Heart left ventricle (tissue), 16 donors: Measurements from ENCODE around the gene ANXA4. TPM values are rescaled to one million over a fixed set of nuclear protein-coding genes. Genes with fewer than 3 reads are reported as not detected.

Experiments
- ATAC-seq, 4 donors: fragments of 200-7000 bp; cut with Tn5 transposase; one replicate each; pipeline ENCODE4 v1.9.1; 2020 to 2022; ENCODE audit warnings: moderate library complexity in 4 of 4, mild to moderate bottlenecking in 3 of 4, moderate number of reproducible peaks in 1 of 4
- DNase-seq, 5 donors: peaks; one replicate each; pipeline ENCODE4 v3.0.0-alpha.2; 2020
- H3K27ac ChIP-seq, 12 donors: fragments of 200-600 bp; sonication (generic) in 4 of 12; one replicate each; pipeline versions ENCODE4 v1.5.0 to v1.8.0; 2016 to 2022; ENCODE audit warnings: mild to moderate bottlenecking in 2 of 12
- H3K27me3 ChIP-seq, 9 donors: fragments of 200-600 bp; sonication (generic) in 2 of 9; one replicate each; pipeline versions ENCODE4 v1.5.1 to v1.8.0; 2016 to 2022; ENCODE audit warnings: mild to moderate bottlenecking in 3 of 9
- H3K36me3 ChIP-seq, 9 donors: fragments of 200-600 bp; sonication (generic) in 2 of 9; one replicate each; pipeline versions ENCODE4 v1.5.0 to v1.8.0; 2018 to 2022; ENCODE audit warnings: mild to moderate bottlenecking in 2 of 9
- H3K4me1 ChIP-seq, 12 donors: fragments of 200-600 bp; sonication (generic) in 4 of 12; one replicate each; pipeline versions ENCODE4 v1.5.0 to v1.8.0; 2016 to 2022; ENCODE audit warnings: mild to moderate bottlenecking in 3 of 12
- H3K4me3 ChIP-seq, 12 donors: fragments of 200-600 bp; sonication (generic) in 4 of 12; one replicate each; pipeline versions ENCODE4 v1.5.0 to v1.8.0; 2017 to 2022; ENCODE audit warnings: mild to moderate bottlenecking in 9 of 12, moderate library complexity in 4 of 12
- H3K9me3 ChIP-seq, 12 donors: fragments of 200-600 bp; sonication (generic) in 4 of 12; one replicate each; pipeline versions ENCODE4 v1.5.0 to v1.8.0; 2016 to 2022; ENCODE audit warnings: mild to moderate bottlenecking in 1 of 12
- POLR2A ChIP-seq, 2 donors: fragments of 450-650 bp; IDR thresholded peaks; one replicate each; pipeline ENCODE4 v1.6.1; 2017; ENCODE audit warnings: antibody characterized with exemption in 2 of 2, mild to moderate bottlenecking in 2 of 2, moderate library complexity in 2 of 2
- WGBS, 4 donors: extraction: QIAGEN DNeasy Blood & Tissue Kit in 2 of 4; methylation state at CpG; one replicate each; pipeline versions ENCODE4 v1.1.5 to v1.1.7; 2013 to 2018; 5-methylcytosine and 5-hydroxymethylcytosine counted together
- intact Hi-C, 10 donors: fragments of 100-400 bp; cut with DNase I; formaldehyde crosslinking; loops; one replicate each; pipeline versions ENCODE4 v1.11.1 to v1.14.2; 2022
- polyA plus RNA-seq, 2 donors: library from polyadenylated mRNA; stranded (reverse); fragments of 200-250 nt; gene quantifications; one replicate each; pipeline ENCODE4 v1.2.3, GENCODE V29; 2013
- total RNA-seq, 9 donors: library from RNA; depleted of rRNA in 2 of 9; stranded (reverse); fragments of >200 nt in 2 of 9; fragmentation: NEBNext Ultra II Directional in 3 of 9; extraction: Animal tissue kit (Norgen Biotek cat#: 25700) in 3 of 9; gene quantifications; one replicate each; pipeline versions ENCODE4 v1.1.0 to v1.2.4, GENCODE V29; 2016 to 2023
- TF ChIP-seq, protein P1 (sequence below), 12 donors: fragments of 200-600 bp; sonication (generic) in 4 of 12; IDR thresholded peaks; one replicate each; pipeline versions ENCODE4 v1.5.0 to v1.8.0; 2018 to 2022; ENCODE audit warnings: antibody characterized with exemption in 12 of 12, mild to moderate bottlenecking in 5 of 12
- donor health status: ischemic (EF 13 %, LVEDD 7.1; RV severe dilation, severe dysfunction).
- donor health status: healthy with polysubstance abuse.
- donor health status: DM: no; HTN: yes; CAD: no.
- donor health status: DM: no; HTN: no; CAD: no.
- donor health status: ischemic (EF 25% LVEDD 6.9; RV normal size, moderate dysfunction).
- donor health status: ischemic (EF 25% LVEDD 5.7; RV mildly dilated, moderate dysfunction).
- donor health status: healthy.
- donor health status: DM: yes; HTN: yes; CAD: no.
- donor health status: ischemic (EF 35%, LVEDD 5.7; RV mildly dilated, moderate dysfunction).
- donor health status: nonischemic (EF 11% LVEDD 7.7; RV severe dilation, severe dysfunction).
- donor health status: DM: yes; HTN: yes; CAD: no.
- donor health status: PGD.
- donor health status: ischemic (EF 29% LVEDD 5.4; RV normal size, mild dysfunction).
- donor health status: nonischemic (EF 23%, LVEDD 6.1; RV moderate dilation, normal function).

The ANXA4 gene
- total and polyA plus RNA-seq, 11 donors = 7.3 to 73.5 (median 18.8) TPM

DNA sequence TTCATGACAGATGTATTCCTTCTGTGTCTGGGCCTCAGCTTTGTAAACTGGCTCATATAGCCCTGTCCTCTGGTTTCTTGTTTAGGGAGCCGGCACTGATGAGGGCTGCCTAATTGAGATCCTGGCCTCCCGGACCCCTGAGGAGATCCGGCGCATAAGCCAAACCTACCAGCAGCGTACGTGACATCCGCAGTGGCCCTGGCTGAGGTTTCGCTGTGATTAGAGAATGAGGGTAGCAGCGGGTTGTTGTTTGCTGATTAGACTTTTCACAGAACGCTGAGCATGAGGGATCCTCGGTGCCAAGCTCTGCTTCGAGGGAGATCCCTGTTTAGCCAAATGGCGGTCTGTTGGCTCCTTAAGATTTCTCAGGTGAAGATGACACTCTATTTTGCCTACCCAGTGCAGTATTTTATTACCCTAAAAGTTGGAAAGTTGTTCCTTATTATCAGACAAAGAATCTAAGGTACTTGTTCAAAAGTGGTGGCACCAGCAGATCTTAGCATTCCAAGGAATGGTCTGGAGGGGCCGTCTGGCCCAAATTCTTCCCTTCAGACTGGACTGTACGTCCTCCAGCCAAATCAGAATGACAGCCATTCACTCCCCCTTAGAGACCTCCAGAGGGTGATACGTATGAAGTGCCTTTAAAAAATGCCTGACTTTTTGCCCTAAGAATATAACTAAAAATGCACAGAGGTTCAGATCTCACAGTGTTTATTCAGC is 66.0 kb downstream of the ANXA4 start:
- TF ChIP-seq POLR2A (IDR thresholded peaks at IDR 0.05) = no peak
- TF ChIP-seq, protein P1, sequence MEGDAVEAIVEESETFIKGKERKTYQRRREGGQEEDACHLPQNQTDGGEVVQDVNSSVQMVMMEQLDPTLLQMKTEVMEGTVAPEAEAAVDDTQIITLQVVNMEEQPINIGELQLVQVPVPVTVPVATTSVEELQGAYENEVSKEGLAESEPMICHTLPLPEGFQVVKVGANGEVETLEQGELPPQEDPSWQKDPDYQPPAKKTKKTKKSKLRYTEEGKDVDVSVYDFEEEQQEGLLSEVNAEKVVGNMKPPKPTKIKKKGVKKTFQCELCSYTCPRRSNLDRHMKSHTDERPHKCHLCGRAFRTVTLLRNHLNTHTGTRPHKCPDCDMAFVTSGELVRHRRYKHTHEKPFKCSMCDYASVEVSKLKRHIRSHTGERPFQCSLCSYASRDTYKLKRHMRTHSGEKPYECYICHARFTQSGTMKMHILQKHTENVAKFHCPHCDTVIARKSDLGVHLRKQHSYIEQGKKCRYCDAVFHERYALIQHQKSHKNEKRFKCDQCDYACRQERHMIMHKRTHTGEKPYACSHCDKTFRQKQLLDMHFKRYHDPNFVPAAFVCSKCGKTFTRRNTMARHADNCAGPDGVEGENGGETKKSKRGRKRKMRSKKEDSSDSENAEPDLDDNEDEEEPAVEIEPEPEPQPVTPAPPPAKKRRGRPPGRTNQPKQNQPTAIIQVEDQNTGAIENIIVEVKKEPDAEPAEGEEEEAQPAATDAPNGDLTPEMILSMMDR (IDR thresholded peaks at IDR 0.05) = no peak
- peaks cover 0 to 91% (median 75%) of the 10 kb centered on the region in 9 donors for H3K36me3 ChIP-seq
- H3K27me3 ChIP-seq = no peaks in the 10 kb centered on the region
- H3K4me3 ChIP-seq = no peak overlapping the region
- peaks cover 0 to 6% (median 0%) of the 10 kb centered on the region in 12 donors for H3K4me1 ChIP-seq
- intact Hi-C loops = no loop called here
- DNase-seq (no peak), ATAC-seq (no peak)
- 93 to 97% (median 94%) methylated on average over 10 to 16 of the region's 16 CpGs for WGBS, 4 donors
- no peaks in the 10 kb centered on the region for H3K9me3 ChIP-seq
- H3K27ac ChIP-seq = no peak overlapping the region

DNA sequence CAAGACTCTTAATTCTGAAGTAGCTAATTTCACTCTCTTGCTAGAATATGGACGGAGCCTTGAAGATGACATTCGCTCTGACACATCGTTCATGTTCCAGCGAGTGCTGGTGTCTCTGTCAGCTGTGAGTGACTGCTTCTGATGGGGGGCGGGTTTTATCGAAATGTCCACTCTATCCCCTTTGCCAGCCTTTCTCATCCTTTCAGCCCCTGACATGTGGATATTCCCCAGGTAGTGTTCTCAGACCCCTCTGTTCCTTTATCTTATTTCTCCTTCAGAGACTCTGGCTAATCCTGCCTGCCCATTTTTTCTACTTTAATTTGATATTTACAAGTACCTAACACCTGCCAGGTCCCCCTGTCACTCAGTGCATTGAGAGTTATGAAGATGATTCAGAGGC is 68.6 kb downstream of the ANXA4 start:
- Histone ChIP-seq H3K4me1 (no peaks in the 10 kb centered on the region), H3K36me3 (peaks cover 0 to 92% (median 70%) of the 10 kb centered on the region in 9 donors), H3K27me3 (no peaks in the 10 kb centered on the region), H3K9me3 (no peaks in the 10 kb centered on the region), H3K27ac (no peak overlapping the region), H3K4me3 (no peak overlapping the region)
- DNase-seq (no peak), ATAC-seq (no peak)
- TF ChIP-seq, protein P1 (IDR thresholded peaks at IDR 0.05) = no peak
- no peak for TF ChIP-seq POLR2A (IDR thresholded peaks at IDR 0.05)
- 93 to 96% (median 94%) methylated on average over 6 of the region's 6 CpGs for WGBS, 4 donors
- intact Hi-C loops = loop anchor here in 3 of 10 donors (10.0 kb wide), 2 partner anchors 246 to 256 kb away; no protein-coding TSS in a partner anchor

DNA sequence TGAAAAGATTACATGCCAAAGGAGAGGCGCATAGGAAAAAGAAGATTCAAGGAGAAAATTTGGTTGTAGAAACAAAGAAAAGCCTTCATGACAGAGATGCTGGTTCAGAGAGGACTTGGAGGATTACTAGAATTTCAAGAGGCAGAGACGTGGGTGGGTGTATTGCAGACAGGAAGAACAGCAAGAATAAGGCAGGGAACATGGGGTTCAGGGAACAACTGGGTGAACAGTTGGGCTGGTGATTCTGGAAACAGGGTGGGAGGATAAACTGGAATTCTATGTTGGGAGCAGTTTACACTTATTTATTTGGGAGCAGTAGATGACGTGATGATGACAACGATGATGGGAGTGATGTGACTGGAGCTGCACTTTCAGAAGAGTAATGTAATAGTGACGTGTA is 69.1 kb downstream of the ANXA4 start:
- TF ChIP-seq, protein P1 (IDR thresholded peaks at IDR 0.05) = no peak
- no peak for TF ChIP-seq POLR2A (IDR thresholded peaks at IDR 0.05)
- 90 to 92% (median 91%) methylated on average over 5 of the region's 5 CpGs for WGBS, 4 donors
- no peak overlapping the region for H3K4me3 ChIP-seq
- ATAC-seq (no peak), DNase-seq (no peak)
- H3K9me3 ChIP-seq = no peaks in the 10 kb centered on the region
- H3K4me1 ChIP-seq = no peaks in the 10 kb centered on the region
- intact Hi-C loops = loop anchor here in 3 of 10 donors (10.0 kb wide), 2 partner anchors 246 to 256 kb away; no protein-coding TSS in a partner anchor
- H3K27me3 ChIP-seq = no peaks in the 10 kb centered on the region
- H3K36me3 ChIP-seq = peaks cover 0 to 92% (median 66%) of the 10 kb centered on the region in 9 donors
- H3K27ac ChIP-seq = no peak overlapping the region

DNA sequence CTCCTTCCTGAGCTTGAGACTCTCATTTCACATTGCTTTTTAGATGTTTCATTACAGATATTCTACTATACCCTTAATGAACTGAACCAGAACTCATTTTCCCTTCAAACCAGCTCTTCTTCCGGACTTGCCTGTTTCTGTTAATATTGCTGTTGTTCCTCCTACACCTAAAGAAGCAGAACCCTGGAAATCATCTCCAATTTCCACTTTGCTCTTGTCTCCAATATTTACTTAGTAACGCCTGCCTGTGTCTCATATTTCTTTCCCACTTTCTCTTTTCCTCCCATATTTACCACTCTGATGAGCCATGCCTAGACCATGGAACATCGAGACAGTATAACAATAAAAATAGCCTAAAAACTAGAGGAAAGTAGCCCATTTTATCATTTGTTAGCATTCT is 69.7 kb downstream of the ANXA4 start:
- TF ChIP-seq, protein P1 (IDR thresholded peaks at IDR 0.05) = no peak
- no peak for TF ChIP-seq POLR2A (IDR thresholded peaks at IDR 0.05)
- H3K36me3 ChIP-seq = peaks cover 0 to 87% (median 60%) of the 10 kb centered on the region in 9 donors
- H3K9me3 ChIP-seq = no peaks in the 10 kb centered on the region
- WGBS, 4 donors = 89 to 97% (median 94%) methylated on average over 3 of the region's 3 CpGs
- ATAC-seq (no peak), DNase-seq (no peak)
- H3K4me1 ChIP-seq = peaks cover 0 to under 1% (median 0%) of the 10 kb centered on the region in 12 donors
- H3K27me3 ChIP-seq = no peaks in the 10 kb centered on the region
- intact Hi-C loops = loop anchor here in 3 of 10 donors (10.0 kb wide), 2 partner anchors 247 to 257 kb away; no protein-coding TSS in a partner anchor
- H3K4me3 ChIP-seq = no peak overlapping the region
- no peak overlapping the region for H3K27ac ChIP-seq
